ENCODE data around the gene SDK1.

The SDK1 gene

DNA sequence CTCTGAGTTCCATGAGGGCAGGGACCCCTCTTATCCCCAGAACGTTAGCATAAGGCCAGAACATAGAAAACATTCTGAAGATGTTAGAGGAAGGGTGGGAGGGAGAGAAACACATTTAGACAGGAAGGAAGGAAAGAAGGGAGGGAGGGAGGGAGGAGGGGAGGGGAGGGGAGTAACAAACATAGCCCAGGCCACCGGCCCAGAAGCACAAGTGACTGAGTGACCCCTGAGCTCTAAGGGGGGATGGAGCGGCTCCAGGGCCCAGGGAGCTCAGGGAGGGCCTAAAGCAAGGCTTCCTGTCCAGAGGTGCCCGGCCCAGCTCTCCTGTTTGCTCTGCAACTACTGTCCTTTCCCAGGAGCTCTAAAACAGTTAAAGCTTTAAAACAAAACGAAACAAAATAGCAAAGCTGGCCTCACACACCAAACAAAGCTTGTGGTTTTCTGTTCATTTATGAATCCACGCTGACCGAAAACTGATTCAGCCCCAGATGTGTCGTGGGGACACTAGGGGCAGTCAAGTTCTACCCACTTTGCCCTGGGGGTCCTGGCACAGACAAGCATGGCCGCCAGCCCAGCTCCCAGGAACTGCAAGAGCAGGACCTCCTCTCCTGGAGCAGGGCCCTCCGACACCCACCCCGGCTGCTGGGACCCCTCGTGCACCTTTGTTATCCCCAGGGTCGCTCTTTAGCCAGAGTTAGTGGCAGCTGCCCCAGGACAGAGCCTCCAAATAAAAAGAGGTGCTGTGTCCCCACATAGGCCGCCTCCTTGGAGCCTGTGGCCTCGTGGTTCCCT, 884.9 kb downstream of the SDK1 start:
- DNase-seq (ENCODE audit: low read depth) = no peak
- H3K4me3 ChIP-seq (ENCODE audit: low read depth, low read length) = no peak overlapping the region
- TF ChIP-seq CTCF (IDR thresholded peaks at IDR 0.05; ENCODE audit: low read depth, low read length, missing control alignments) = no peak

- no peak overlapping the region for H3K4me3 ChIP-seq (ENCODE audit: low read depth, low read length)
- no peak for DNase-seq (ENCODE audit: low read depth)
- TF ChIP-seq CTCF (IDR thresholded peaks at IDR 0.05; ENCODE audit: low read depth, low read length, missing control alignments) = no peak
Measured at GRCh38 chr7:4186513-4186780, 885.4 kb downstream of the SDK1 start.

DNA sequence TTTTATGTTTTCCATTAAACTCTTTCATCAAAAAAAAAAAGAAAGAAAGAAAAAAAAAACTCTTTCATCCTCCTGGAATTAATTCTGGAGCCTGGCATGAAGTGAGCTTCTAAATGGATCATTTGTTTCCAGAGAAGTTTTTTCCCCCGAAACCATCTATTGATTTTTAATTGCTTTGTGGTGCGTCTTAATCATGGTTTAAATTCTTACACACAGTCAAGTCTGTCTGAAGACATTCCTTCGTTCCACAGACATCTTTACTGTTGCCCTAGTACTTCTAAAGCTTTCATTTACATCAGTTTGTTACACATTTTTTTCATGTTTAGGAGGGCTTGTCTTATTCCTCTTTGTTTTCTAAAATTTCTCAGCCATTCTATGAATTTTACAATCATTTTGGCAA, 887.6 kb downstream of the SDK1 start:
- no peak for TF ChIP-seq CTCF (IDR thresholded peaks at IDR 0.05; ENCODE audit: low read depth, low read length, missing control alignments)
- no peak overlapping the region for H3K4me3 ChIP-seq (ENCODE audit: low read depth, low read length)
- DNase-seq (ENCODE audit: low read depth) = no peak

GRCh38 chr7:4189131-4189570, 888.1 kb downstream of the SDK1 start:
- no peak for DNase-seq (ENCODE audit: low read depth)
- no peak for TF ChIP-seq CTCF (IDR thresholded peaks at IDR 0.05; ENCODE audit: low read depth, low read length, missing control alignments)
- H3K4me3 ChIP-seq (ENCODE audit: low read depth, low read length) = no peak overlapping the region

DNA sequence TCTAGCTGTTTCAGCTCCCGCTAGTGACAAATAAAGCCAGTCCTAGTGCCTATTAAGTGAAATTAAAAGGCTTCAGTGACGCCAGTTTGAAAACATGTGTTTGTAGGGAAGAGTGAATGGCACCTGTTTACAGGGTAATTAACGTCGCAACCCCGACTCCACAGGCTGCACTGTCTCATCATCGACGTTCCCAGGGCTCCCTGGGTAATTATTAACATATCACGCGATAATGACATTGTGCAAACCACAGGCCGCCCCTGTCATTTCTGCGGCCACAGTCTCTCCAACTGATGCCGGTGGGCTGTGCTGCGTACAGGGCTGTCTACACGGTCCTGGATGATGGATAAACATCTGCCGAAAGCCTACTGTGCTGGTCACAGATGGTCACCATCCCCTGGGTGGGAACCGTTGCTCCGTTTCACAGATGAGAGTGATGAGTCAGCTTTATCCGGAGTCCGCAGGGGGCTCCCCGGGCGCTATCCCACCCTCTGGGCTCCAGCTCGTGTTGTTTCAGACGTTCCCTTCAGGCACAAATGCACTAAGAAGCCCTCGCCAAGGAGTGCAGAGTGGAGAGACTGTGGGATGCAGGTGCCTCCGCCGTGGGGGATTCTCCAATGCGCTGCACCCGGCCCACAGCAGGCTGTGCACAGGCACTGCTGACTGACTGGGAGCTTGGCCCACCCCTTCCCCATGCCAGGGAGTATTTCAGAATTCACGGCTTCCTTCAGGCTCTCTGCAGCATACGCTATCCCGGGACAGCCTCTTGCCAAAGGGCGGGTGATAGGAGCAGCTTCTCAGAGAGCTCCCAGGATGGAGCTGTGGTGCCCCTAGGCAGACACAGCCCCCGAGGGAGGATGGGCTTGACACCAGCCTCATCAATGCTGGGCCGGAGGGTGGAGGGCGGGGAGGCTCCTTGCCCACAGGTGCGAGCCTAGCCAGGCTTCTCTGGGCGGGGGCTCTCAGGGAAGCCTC, 889.2 kb downstream of the SDK1 start:
- TF ChIP-seq CTCF (IDR thresholded peaks at IDR 0.05; ENCODE audit: low read depth, low read length, missing control alignments) = no peak

DNA sequence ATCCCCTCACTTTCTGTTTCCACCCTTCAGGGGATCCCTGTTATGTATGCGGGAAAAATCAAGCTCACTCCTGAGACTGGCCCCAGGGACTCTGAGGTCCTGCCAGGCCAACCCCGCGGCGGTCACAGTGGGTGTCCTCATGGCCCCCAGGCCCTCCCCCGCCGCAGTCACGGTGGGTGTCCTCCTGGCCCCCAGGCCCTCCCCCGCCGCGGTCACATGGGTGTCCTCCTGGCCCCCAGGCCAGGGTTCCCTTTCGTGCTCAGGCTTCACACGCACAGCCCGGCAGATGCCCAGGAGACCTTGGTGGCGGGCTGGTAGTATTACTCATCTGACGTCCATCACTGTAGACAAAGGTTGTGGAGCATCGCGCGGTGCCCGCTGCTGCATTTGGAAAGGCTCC, 890.0 kb downstream of the SDK1 start:
- TF ChIP-seq CTCF (IDR thresholded peaks at IDR 0.05; ENCODE audit: low read depth, low read length, missing control alignments) = no peak
- no peak overlapping the region for H3K4me3 ChIP-seq (ENCODE audit: low read depth, low read length)
- no peak for DNase-seq (ENCODE audit: low read depth)

More for the DNA sequence above, 889.2 kb downstream of the SDK1 start:
- H3K4me3 ChIP-seq (ENCODE audit: low read depth, low read length) = no peak overlapping the region
- DNase-seq (ENCODE audit: low read depth) = no peak
